H9 (cell line): ENCODE results near the gene SARS1. TPM values are rescaled to one million over a fixed set of nuclear protein-coding genes. Genes with fewer than 3 reads are reported as not detected.

ENCODE experiments used
- DNase-seq: peaks from one replicate; pipeline ENCODE4 v3.0.0-alpha.2; 2017
- H2AFZ ChIP-seq: one replicate; pipeline ENCODE4 v1.6.1; 2013; ENCODE audit warnings: mild to moderate bottlenecking, low read length, control low read depth, moderate library complexity
- H2AK5ac ChIP-seq: 2 replicates; pipeline ENCODE4 v1.6.1; 2013; ENCODE audit warnings: low read length, control low read depth, mixed read lengths; ENCODE audit not compliant: insufficient read length
- H2BK120ac ChIP-seq: one replicate; pipeline ENCODE4 v1.6.1; 2013; ENCODE audit warnings: low read depth, mild to moderate bottlenecking, low read length, control low read depth, inconsistent platforms; ENCODE audit not compliant: poor library complexity, severe bottlenecking
- H2BK12ac ChIP-seq: 2 replicates; pipeline ENCODE4 v1.6.1; 2013; ENCODE audit warnings: low read length, control low read depth, mixed read lengths, low read depth; ENCODE audit not compliant: insufficient read length
- H2BK15ac ChIP-seq: 2 replicates; pipeline ENCODE4 v1.6.1; 2013; ENCODE audit warnings: low read depth, low read length, control low read depth
- H2BK20ac ChIP-seq: one replicate; pipeline ENCODE4 v1.6.1; 2013; ENCODE audit warnings: low read depth, mild to moderate bottlenecking, low read length, control low read depth, inconsistent platforms; ENCODE audit not compliant: poor library complexity, severe bottlenecking
- H2BK5ac ChIP-seq: 2 replicates; pipeline ENCODE4 v1.6.1; 2013; ENCODE audit warnings: low read length, control low read depth, mixed read lengths; ENCODE audit not compliant: insufficient read length
- H3K14ac ChIP-seq: 2 replicates; pipeline ENCODE4 v1.6.1; 2013; ENCODE audit warnings: low read length, control low read depth; ENCODE audit not compliant: insufficient read depth
- H3K18ac ChIP-seq: 2 replicates; pipeline ENCODE4 v1.6.1; 2013; ENCODE audit warnings: low read depth, mild to moderate bottlenecking, mixed read lengths, low read length, control low read depth; ENCODE audit not compliant: insufficient read length
- H3K23ac ChIP-seq: 2 replicates; pipeline ENCODE4 v1.6.1; 2013; ENCODE audit warnings: low read length, control low read depth, mixed read lengths, low read depth; ENCODE audit not compliant: insufficient read length
- H3K23me2 ChIP-seq: 2 replicates; pipeline ENCODE4 v1.6.1; 2013; ENCODE audit warnings: low read depth, mild to moderate bottlenecking, mixed read lengths, low read length, control low read depth; ENCODE audit not compliant: insufficient read length, poor library complexity, severe bottlenecking
- H3K27ac ChIP-seq: 2 replicates; pipeline ENCODE4 v1.5.1; 2013; ENCODE audit warnings: low read length, control low read depth, mixed read lengths, low read depth; ENCODE audit not compliant: insufficient read length
- H3K27me3 ChIP-seq: 2 replicates; pipeline ENCODE4 v1.6.1; 2013; ENCODE audit warnings: low read length, control low read depth, inconsistent platforms; ENCODE audit not compliant: insufficient read depth
- H3K4ac ChIP-seq: 2 replicates; pipeline ENCODE4 v1.6.1; 2013; ENCODE audit warnings: low read depth, mild to moderate bottlenecking, control low read depth, inconsistent platforms, low read length, moderate library complexity
- H3K4me1 ChIP-seq: 2 replicates; pipeline ENCODE4 v1.6.1; 2013; ENCODE audit warnings: low read length, control low read depth, inconsistent platforms; ENCODE audit not compliant: insufficient read depth
- H3K4me2 ChIP-seq: 2 replicates; pipeline ENCODE4 v1.6.1; 2013; ENCODE audit warnings: low read length, control low read depth, mixed read lengths; ENCODE audit not compliant: insufficient read length, insufficient read depth
- H3K56ac ChIP-seq: 2 replicates; pipeline ENCODE4 v1.6.1; 2013; ENCODE audit warnings: low read depth, mild to moderate bottlenecking, mixed read lengths, low read length, control low read depth; ENCODE audit not compliant: insufficient read length
- H3K79me1 ChIP-seq: 2 replicates; pipeline ENCODE4 v1.6.1; 2013; ENCODE audit warnings: low read depth, mild to moderate bottlenecking, moderate library complexity, low read length, control low read depth, inconsistent platforms; ENCODE audit not compliant: insufficient read depth, poor library complexity, severe bottlenecking
- H3K79me2 ChIP-seq: 2 replicates; pipeline ENCODE4 v1.6.1; 2013; ENCODE audit warnings: low read length, control low read depth, inconsistent platforms; ENCODE audit not compliant: insufficient read depth
- H3K9ac ChIP-seq: 2 replicates; pipeline ENCODE4 v1.6.1; 2013; ENCODE audit warnings: low read length, control low read depth, mixed read lengths; ENCODE audit not compliant: insufficient read length; ENCODE audit errors: extremely low read depth
- H3K9me3 ChIP-seq: one replicate; pipeline ENCODE4 v1.6.1; 2013; ENCODE audit warnings: low read depth, low read length, inconsistent platforms; ENCODE audit not compliant: control insufficient read depth
- H3T11ph ChIP-seq: one replicate; pipeline ENCODE4 v1.6.1; 2013; ENCODE audit warnings: mild to moderate bottlenecking, low read length, control low read depth, inconsistent platforms
- H4K20me1 ChIP-seq: one replicate; pipeline ENCODE4 v1.6.1; 2013; ENCODE audit not compliant: control insufficient read depth, insufficient read length, insufficient read depth
- H4K5ac ChIP-seq: 2 replicates; pipeline ENCODE4 v1.6.1; 2013; ENCODE audit warnings: low read depth, mild to moderate bottlenecking, mixed read lengths, low read length, control low read depth; ENCODE audit not compliant: insufficient read length
- H4K8ac ChIP-seq: replicated peaks from 2 replicates; pipeline ENCODE4 v1.6.1; 2013; ENCODE audit warnings: low read length, control low read depth, mixed read lengths, low read depth; ENCODE audit not compliant: insufficient read length
- H4K91ac ChIP-seq: 2 replicates; pipeline ENCODE4 v1.6.1; 2013; ENCODE audit warnings: low read depth, mild to moderate bottlenecking, moderate library complexity, mixed read lengths, low read length, control low read depth; ENCODE audit not compliant: insufficient read length
- H3K27ac Mint-ChIP-seq, 3 experiments: 2 replicates in 2 of 3; 3 replicates in 1 of 3; pipeline ENCODE4 v1.8.0; 2020 to 2021; ENCODE audit warnings: mixed read lengths in 3 of 3, mild to moderate bottlenecking in 1 of 3, moderate library complexity in 1 of 3
- H3K27me3 Mint-ChIP-seq: 2 replicates; pipeline ENCODE4 v1.8.0; 2021; ENCODE audit warnings: low read depth, mild to moderate bottlenecking, moderate library complexity, mixed read lengths
- H3K36me3 Mint-ChIP-seq, 3 experiments: 2 replicates in 2 of 3; 3 replicates in 1 of 3; pipeline ENCODE4 v1.8.0; 2020 to 2021; ENCODE audit warnings: low read depth in 3 of 3, mixed read lengths in 3 of 3; ENCODE audit not compliant: insufficient read depth in 1 of 3
- H3K4me1 Mint-ChIP-seq, 2 experiments: 2 replicates each; pipeline ENCODE4 v1.8.0; 2020; ENCODE audit warnings: mixed read lengths in 2 of 2
- H3K4me3 Mint-ChIP-seq, 2 experiments: 2 replicates in 1 of 2; 3 replicates in 1 of 2; pipeline ENCODE4 v1.8.0; 2020 to 2021; ENCODE audit warnings: mild to moderate bottlenecking in 2 of 2, mixed read lengths in 2 of 2, moderate library complexity in 1 of 2
- H3K9me3 Mint-ChIP-seq, 2 experiments: 2 replicates in 1 of 2; 3 replicates in 1 of 2; pipeline ENCODE4 v1.8.0; 2020; ENCODE audit warnings: mild to moderate bottlenecking in 2 of 2, mixed read lengths in 2 of 2, moderate library complexity in 1 of 2
- CTCF ChIP-seq: fragments of 200-600 bp; sonication (generic); conservative IDR thresholded peaks from 3 replicates; pipeline ENCODE4 v1.8.0; 2021; ENCODE audit warnings: antibody characterized with exemption, mild to moderate bottlenecking
- WGBS: extraction: QIAGEN DNeasy Blood & Tissue Kit; methylation state at CpG from one replicate; pipeline ENCODE4 v1.1.7; 2013; ENCODE audit warnings: missing lambda C conversion rate, low lambda C conversion rate, mixed read lengths; ENCODE audit not compliant: insufficient read length; ENCODE audit errors: extremely low coverage; 5-methylcytosine and 5-hydroxymethylcytosine counted together
- total RNA-seq: library from RNA; stranded (reverse); gene quantifications from 2 replicates; pipeline ENCODE4 v1.2.1, GENCODE V29; 2021

Gene SARS1
- total RNA-seq, 1 experiment from 2014 or later, result 139 TPM

GRCh38 chr1:109255097-109255651 is 41.5 kb downstream of the SARS1 start:
- H3K14ac ChIP-seq, result peak overlapping the region; percentile 9; the same call in 1 of the 2 replicates
- H3K27ac Mint-ChIP-seq, result peak overlapping the region in 2 of 3 experiments; percentile 60 to 70; a peak in 3 of 7 replicates

More at GRCh38 chr1:109255097-109255651, 41.5 kb downstream of the SARS1 start:
- Histone ChIP-seq H2BK12ac (no peak overlapping the region), H3K18ac (peak overlapping the region; percentile 52), H3T11ph (no peak overlapping the region), H3K27me3 (peaks cover 4% of the 10 kb centered on the region; the same call in 1 of the 2 replicates), H3K9me3 (no peaks in the 10 kb centered on the region), H2BK5ac (no peak overlapping the region), H3K9ac (no peak overlapping the region), H2BK20ac (no peak overlapping the region), H2BK120ac (no peak overlapping the region), H4K8ac (no peak overlapping the region), H3K27ac (no peak overlapping the region), H2AFZ (no peak overlapping the region), H3K4me1 (no peaks in the 10 kb centered on the region; the same call in 1 of the 2 replicates), H3K23ac (no peak overlapping the region), H3K4ac (no peak overlapping the region; the same call in 1 of the 2 replicates), H3K79me2 (no peaks in the 10 kb centered on the region; the same call in 1 of the 2 replicates), H3K79me1 (no peaks in the 10 kb centered on the region), H3K23me2 (peaks cover 5% of the 10 kb centered on the region), H4K5ac (no peak overlapping the region), H3K56ac (no peak overlapping the region), H2AK5ac (no peak overlapping the region), H2BK15ac (no peak overlapping the region), H4K91ac (no peak overlapping the region), H3K4me2 (no peak overlapping the region), H4K20me1 (no peaks in the 10 kb centered on the region)
- no peak for DNase-seq
- Mint-ChIP-seq H3K9me3 (peaks cover 14 to 21% of the 10 kb centered on the region in 2 experiments), H3K27me3 (peaks cover 22% of the 10 kb centered on the region), H3K4me3 (peak overlapping the region; percentile 41 to 67; a peak in 4 of 5 replicates), H3K4me1 (peaks cover 47 to 57% of the 10 kb centered on the region in 2 experiments), H3K36me3 (peaks cover 25 to 40% (median 33%) of the 10 kb centered on the region in 3 experiments)
- WGBS, result no CpG with 5 or more reads among the region's 15 CpGs
- 0 out of 3 replicates have a peak, but pooled peaks have one; percentile 15 for TF ChIP-seq CTCF
